ENCODE results near the gene NOM1. TPM values are rescaled to one million over a fixed set of nuclear protein-coding genes. Genes with fewer than 3 reads are reported as not detected.

Gene NOM1
- total RNA-seq, 2 donors from 2014 or later, result 18.4 to 40.6 TPM

DNA sequence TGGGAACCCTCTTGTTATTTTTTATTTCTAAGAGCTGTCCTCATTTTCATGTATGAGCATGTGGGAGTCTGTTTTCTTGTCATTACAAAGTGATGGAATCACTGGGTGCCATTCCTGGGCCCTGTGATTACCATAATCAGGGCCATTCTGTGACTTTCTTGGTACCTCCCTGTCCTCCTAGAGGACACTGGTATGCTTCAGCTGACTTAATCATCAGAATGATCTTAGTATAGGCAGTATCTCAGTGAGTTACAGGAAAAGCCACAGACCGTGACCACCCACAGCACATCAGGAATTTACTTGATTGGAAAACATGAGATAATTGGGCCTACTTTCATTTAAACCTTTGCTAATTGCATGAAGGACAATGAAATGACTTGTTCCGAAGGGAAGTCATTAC, 7.2 kb downstream of the NOM1 start:
- H3K36me3 ChIP-seq, result peaks cover 77% of the 10 kb centered on the region
- H3K4me1 ChIP-seq (ENCODE audit: control insufficient read depth in 1 of 2, low read depth in 2 of 2), result peaks cover 4 to 5% of the 10 kb centered on the region in 2 donors
- DNase-seq (ENCODE audit: low spot score) (no peak), ATAC-seq (ENCODE audit: insufficient number of reproducible peaks, low FRiP score, low read depth) (no peak)
- no peaks in the 10 kb centered on the region for H3K27me3 ChIP-seq (replicated peaks; ENCODE audit: insufficient read depth)
- TF ChIP-seq, protein P1, sequence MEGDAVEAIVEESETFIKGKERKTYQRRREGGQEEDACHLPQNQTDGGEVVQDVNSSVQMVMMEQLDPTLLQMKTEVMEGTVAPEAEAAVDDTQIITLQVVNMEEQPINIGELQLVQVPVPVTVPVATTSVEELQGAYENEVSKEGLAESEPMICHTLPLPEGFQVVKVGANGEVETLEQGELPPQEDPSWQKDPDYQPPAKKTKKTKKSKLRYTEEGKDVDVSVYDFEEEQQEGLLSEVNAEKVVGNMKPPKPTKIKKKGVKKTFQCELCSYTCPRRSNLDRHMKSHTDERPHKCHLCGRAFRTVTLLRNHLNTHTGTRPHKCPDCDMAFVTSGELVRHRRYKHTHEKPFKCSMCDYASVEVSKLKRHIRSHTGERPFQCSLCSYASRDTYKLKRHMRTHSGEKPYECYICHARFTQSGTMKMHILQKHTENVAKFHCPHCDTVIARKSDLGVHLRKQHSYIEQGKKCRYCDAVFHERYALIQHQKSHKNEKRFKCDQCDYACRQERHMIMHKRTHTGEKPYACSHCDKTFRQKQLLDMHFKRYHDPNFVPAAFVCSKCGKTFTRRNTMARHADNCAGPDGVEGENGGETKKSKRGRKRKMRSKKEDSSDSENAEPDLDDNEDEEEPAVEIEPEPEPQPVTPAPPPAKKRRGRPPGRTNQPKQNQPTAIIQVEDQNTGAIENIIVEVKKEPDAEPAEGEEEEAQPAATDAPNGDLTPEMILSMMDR (IDR thresholded peaks at IDR 0.05), result no peak
- H3K4me3 ChIP-seq, result no peak overlapping the region
- no peak overlapping the region for H3K27ac ChIP-seq
- H3K9me3 ChIP-seq, result no peaks in the 10 kb centered on the region

DNA sequence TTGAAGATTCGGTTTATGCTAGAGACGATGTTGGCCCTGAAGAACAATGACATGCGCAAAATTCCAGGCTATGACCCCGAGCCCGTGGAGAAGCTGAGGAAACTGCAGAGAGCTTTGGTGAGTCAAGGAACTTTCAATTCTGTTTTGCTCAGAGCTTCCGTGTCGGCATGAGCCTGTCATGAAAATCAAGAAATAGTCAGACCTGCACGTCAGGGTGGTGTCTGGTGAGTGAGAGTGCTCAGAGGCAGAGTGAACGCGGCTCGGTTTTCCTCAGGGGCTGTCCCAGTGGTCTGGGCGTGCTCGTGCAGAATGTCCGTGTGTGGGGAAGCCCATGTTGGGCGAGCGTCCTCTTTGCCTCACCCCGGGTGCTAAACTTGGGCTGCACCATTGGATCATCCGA, 12.6 kb downstream of the NOM1 start:
- ATAC-seq (ENCODE audit: insufficient number of reproducible peaks, low FRiP score, low read depth), result no peak

DNA sequence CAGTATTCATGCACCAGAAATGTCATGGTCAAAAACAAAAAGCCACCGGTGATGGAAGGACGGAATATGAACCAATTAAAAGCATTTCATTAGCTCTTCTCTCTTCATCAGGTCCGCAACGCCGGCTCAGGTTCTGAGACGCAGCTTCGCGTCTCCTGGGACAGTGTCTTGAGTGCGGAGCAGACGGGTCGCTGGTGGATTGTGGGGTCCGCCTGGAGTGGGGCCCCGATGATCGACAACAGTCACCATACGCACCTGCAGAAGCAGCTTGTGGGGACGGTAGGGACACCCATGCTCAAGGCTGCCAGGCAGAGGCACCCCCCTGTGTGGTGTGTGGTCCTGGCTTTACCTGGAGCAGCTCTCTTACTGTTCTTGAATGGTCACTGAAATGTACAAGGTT, 13.4 kb downstream of the NOM1 start:
- no peak overlapping the region for H3K27ac ChIP-seq
- DNase-seq (ENCODE audit: low spot score) (no peak), ATAC-seq (ENCODE audit: insufficient number of reproducible peaks, low FRiP score, low read depth) (no peak)
- H3K36me3 ChIP-seq, result peaks cover 71% of the 10 kb centered on the region
- H3K4me3 ChIP-seq, result no peak overlapping the region
- no peaks in the 10 kb centered on the region for H3K9me3 ChIP-seq
- H3K4me1 ChIP-seq (ENCODE audit: control insufficient read depth in 1 of 2, low read depth in 2 of 2), result no peaks in the 10 kb centered on the region
- TF ChIP-seq, protein P1 (IDR thresholded peaks at IDR 0.05), result no peak
- no peaks in the 10 kb centered on the region for H3K27me3 ChIP-seq (replicated peaks; ENCODE audit: insufficient read depth)

More for the DNA sequence above, 12.6 kb downstream of the NOM1 start:
- no peaks in the 10 kb centered on the region for H3K9me3 ChIP-seq
- no peak overlapping the region for H3K27ac ChIP-seq
- DNase-seq (ENCODE audit: low spot score), result no peak
- no peak overlapping the region for H3K4me3 ChIP-seq
- H3K27me3 ChIP-seq (replicated peaks; ENCODE audit: insufficient read depth), result no peaks in the 10 kb centered on the region
- TF ChIP-seq, protein P1 (IDR thresholded peaks at IDR 0.05), result no peak
- H3K4me1 ChIP-seq (ENCODE audit: control insufficient read depth in 1 of 2, low read depth in 2 of 2), result no peaks in the 10 kb centered on the region
- H3K36me3 ChIP-seq, result peaks cover 69% of the 10 kb centered on the region

DNA sequence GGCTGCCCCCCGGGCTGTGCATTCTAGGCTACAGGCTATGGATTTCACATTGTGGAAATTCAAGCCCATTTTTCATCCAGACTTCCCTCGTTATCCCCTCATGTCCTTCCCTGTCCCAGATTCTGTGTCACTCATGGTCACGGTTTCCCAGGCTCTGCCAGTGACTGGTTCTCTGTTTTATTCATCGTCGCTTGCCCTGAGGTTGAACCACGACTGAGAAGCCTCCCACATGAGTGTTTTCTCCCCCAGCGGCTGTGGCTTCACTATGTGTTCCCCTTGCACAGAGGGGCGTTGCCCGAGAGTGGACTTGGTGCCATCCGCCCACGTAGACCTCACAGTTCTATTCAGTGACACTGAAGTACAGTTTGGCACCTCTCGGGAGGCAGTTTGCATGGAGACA, 14.0 kb downstream of the NOM1 start:
- H3K27ac ChIP-seq, result no peak overlapping the region
- no peak overlapping the region for H3K4me3 ChIP-seq
- DNase-seq (ENCODE audit: low spot score) (no peak), ATAC-seq (ENCODE audit: insufficient number of reproducible peaks, low FRiP score, low read depth) (no peak)
- TF ChIP-seq, protein P1 (IDR thresholded peaks at IDR 0.05), result no peak
- peaks cover 71% of the 10 kb centered on the region for H3K36me3 ChIP-seq
- no peaks in the 10 kb centered on the region for H3K9me3 ChIP-seq
- H3K27me3 ChIP-seq (replicated peaks; ENCODE audit: insufficient read depth), result no peaks in the 10 kb centered on the region
- no peaks in the 10 kb centered on the region for H3K4me1 ChIP-seq (ENCODE audit: control insufficient read depth in 1 of 2, low read depth in 2 of 2)

DNA sequence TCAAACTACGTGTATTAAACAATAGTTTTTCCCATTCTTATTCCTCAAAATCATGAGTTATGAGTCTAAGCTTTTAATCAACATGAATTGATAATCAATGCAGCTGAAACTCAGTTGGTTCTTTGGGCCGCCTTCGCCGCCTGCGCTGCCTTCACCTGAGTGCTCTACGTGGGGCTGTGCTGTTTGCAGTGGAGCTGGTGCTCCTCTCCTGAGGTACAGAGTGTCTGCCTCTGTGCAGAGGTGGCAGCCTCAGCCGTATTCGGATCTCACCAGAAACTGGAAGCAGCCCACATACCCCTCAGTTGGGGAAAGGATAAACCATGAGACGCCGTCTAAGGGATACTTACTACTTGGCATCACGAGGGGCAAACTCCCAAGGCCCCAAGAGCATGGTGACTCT, 15.5 kb downstream of the NOM1 start:
- no peak overlapping the region for H3K27ac ChIP-seq
- no peaks in the 10 kb centered on the region for H3K9me3 ChIP-seq
- no peaks in the 10 kb centered on the region for H3K27me3 ChIP-seq (replicated peaks; ENCODE audit: insufficient read depth)
- H3K4me1 ChIP-seq (ENCODE audit: control insufficient read depth in 1 of 2, low read depth in 2 of 2), result no peaks in the 10 kb centered on the region
- H3K4me3 ChIP-seq, result no peak overlapping the region
- ATAC-seq (ENCODE audit: insufficient number of reproducible peaks, low FRiP score, low read depth), result no peak
- TF ChIP-seq, protein P1 (IDR thresholded peaks at IDR 0.05), result no peak
- H3K36me3 ChIP-seq, result peaks cover 57% of the 10 kb centered on the region
- no peak for DNase-seq (ENCODE audit: low spot score)

Data from thoracic aorta (tissue), 2 donors.